Measurements from ENCODE around the gene HOXB5.

Gene HOXB5

GRCh38 chr17:48571024-48571818, 22.4 kb downstream of the HOXB5 start:
- no peak for DNase-seq (ENCODE audit: low read depth)
- H3K4me3 ChIP-seq (ENCODE audit: control insufficient read depth, low read depth, low read length), result peak overlapping the region; percentile 34
- no peak for TF ChIP-seq CTCF (conservative IDR thresholded peaks at IDR 0.05; ENCODE audit: control insufficient read depth, insufficient read depth, low read depth, low read length)

- peak overlapping the region; percentile 34 for H3K4me3 ChIP-seq (ENCODE audit: control insufficient read depth, low read depth, low read length)
- TF ChIP-seq CTCF (conservative IDR thresholded peaks at IDR 0.05; ENCODE audit: control insufficient read depth, insufficient read depth, low read depth, low read length), result no peak
- DNase-seq (ENCODE audit: low read depth), result no peak
Measured at GRCh38 chr17:48570325-48571023, 23.1 kb downstream of the HOXB5 start.

GRCh38 chr17:48569674-48570324, 23.8 kb downstream of the HOXB5 start:
- peak; percentile 6 for TF ChIP-seq CTCF (conservative IDR thresholded peaks at IDR 0.05; ENCODE audit: control insufficient read depth, insufficient read depth, low read depth, low read length)
- peak overlapping the region; percentile 34 for H3K4me3 ChIP-seq (ENCODE audit: control insufficient read depth, low read depth, low read length)
- no peak for DNase-seq (ENCODE audit: low read depth)

GRCh38 chr17:48569240-48569582, 24.4 kb downstream of the HOXB5 start:
- H3K4me3 ChIP-seq (ENCODE audit: control insufficient read depth, low read depth, low read length), result peak overlapping the region; percentile 26
- DNase-seq (ENCODE audit: low read depth), result no peak
- no peak for TF ChIP-seq CTCF (conservative IDR thresholded peaks at IDR 0.05; ENCODE audit: control insufficient read depth, insufficient read depth, low read depth, low read length)

GRCh38 chr17:48568499-48569239, 24.9 kb downstream of the HOXB5 start:
- no peak for TF ChIP-seq CTCF (conservative IDR thresholded peaks at IDR 0.05; ENCODE audit: control insufficient read depth, insufficient read depth, low read depth, low read length)
- DNase-seq (ENCODE audit: low read depth), result no peak
- H3K4me3 ChIP-seq (ENCODE audit: control insufficient read depth, low read depth, low read length), result peak overlapping the region; percentile 26

- DNase-seq (ENCODE audit: low read depth), result no peak
- TF ChIP-seq CTCF (conservative IDR thresholded peaks at IDR 0.05; ENCODE audit: control insufficient read depth, insufficient read depth, low read depth, low read length), result no peak
- no peak overlapping the region for H3K4me3 ChIP-seq (ENCODE audit: control insufficient read depth, low read depth, low read length)
Measured at GRCh38 chr17:48567646-48568354, 25.8 kb downstream of the HOXB5 start.
